Mesendoderm (in vitro differentiated cells): ENCODE measurements around the gene DLX2.

Experiments used
- DNase-seq: peaks from one replicate; pipeline ENCODE4 v3.0.0; 2013
- H2AK5ac ChIP-seq: 2 replicates; pipeline ENCODE4 v1.6.1; 2013; ENCODE audit warnings: low read length, inconsistent platforms
- H2BK120ac ChIP-seq: 2 replicates; pipeline ENCODE4 v1.6.1; 2013; ENCODE audit warnings: low read depth, mild to moderate bottlenecking, low read length, moderate library complexity, mixed read lengths
- H2BK15ac ChIP-seq: replicated peaks from 2 replicates; pipeline ENCODE4 v1.6.1; 2013; ENCODE audit warnings: low read depth, mild to moderate bottlenecking, moderate library complexity
- H2BK5ac ChIP-seq: 2 replicates; pipeline ENCODE4 v1.6.1; 2013; ENCODE audit warnings: low read length, inconsistent platforms
- H3K18ac ChIP-seq: 2 replicates; pipeline ENCODE4 v1.6.1; 2013; ENCODE audit warnings: mild to moderate bottlenecking, low read length, mixed read lengths
- H3K23ac ChIP-seq: one replicate; pipeline ENCODE4 v1.6.1; 2013; ENCODE audit warnings: low read length
- H3K27ac ChIP-seq: 2 replicates; pipeline ENCODE4 v1.5.1; 2013; ENCODE audit warnings: low read depth, mild to moderate bottlenecking, inconsistent platforms, low read length, moderate library complexity
- H3K27me3 ChIP-seq: 2 replicates; pipeline ENCODE4 v1.6.1; 2013; ENCODE audit warnings: low read length, control low read depth, mild to moderate bottlenecking, inconsistent platforms; ENCODE audit not compliant: insufficient read depth, poor library complexity
- H3K36me3 ChIP-seq: 2 replicates; pipeline ENCODE4 v1.6.1; 2013; ENCODE audit warnings: low read length, inconsistent platforms; ENCODE audit not compliant: control insufficient read depth, insufficient read depth
- H3K4ac ChIP-seq: one replicate; pipeline ENCODE4 v1.6.1; 2013; ENCODE audit warnings: low read depth, mild to moderate bottlenecking, low read length, moderate library complexity
- H3K4me1 ChIP-seq: 2 replicates; pipeline ENCODE4 v1.6.1; 2013; ENCODE audit warnings: low read depth, low read length, inconsistent platforms; ENCODE audit not compliant: control insufficient read depth
- H3K4me2 ChIP-seq: 2 replicates; pipeline ENCODE4 v1.6.1; 2013; ENCODE audit warnings: low read length
- H3K4me3 ChIP-seq: 2 replicates; pipeline ENCODE4 v1.5.1; 2013; ENCODE audit warnings: mild to moderate bottlenecking, low read length
- H3K56ac ChIP-seq: one replicate; pipeline ENCODE4 v1.6.1; 2013; ENCODE audit warnings: low read length
- H3K79me1 ChIP-seq: 2 replicates; pipeline ENCODE4 v1.6.1; 2013; ENCODE audit warnings: low read length, inconsistent platforms
- H3K79me2 ChIP-seq: 2 replicates; pipeline ENCODE4 v1.6.1; 2013; ENCODE audit warnings: mild to moderate bottlenecking, low read length; ENCODE audit not compliant: control insufficient read depth, insufficient read depth
- H3K9ac ChIP-seq: 2 replicates; pipeline ENCODE4 v1.6.1; 2013; ENCODE audit warnings: low read length, inconsistent platforms
- H4K5ac ChIP-seq: one replicate; pipeline ENCODE4 v1.6.1; 2013; ENCODE audit warnings: low read length
- H4K8ac ChIP-seq: one replicate; pipeline ENCODE4 v1.6.1; 2013; ENCODE audit warnings: low read depth, mild to moderate bottlenecking, control low read depth, low read length, moderate library complexity
- WGBS: extraction: QIAGEN DNeasy Blood & Tissue Kit; methylation state at CpG from one replicate; pipeline ENCODE4 v1.1.7; 2013; ENCODE audit warnings: low lambda C conversion rate, missing lambda C conversion rate; ENCODE audit not compliant: insufficient coverage; ENCODE audit errors: extremely low coverage; 5-methylcytosine and 5-hydroxymethylcytosine counted together

Gene DLX2

GRCh38 chr2:172105471-172106107 lies 2.9 kb upstream of the DLX2 start:
- Histone ChIP-seq H4K5ac (no peak overlapping the region), H3K79me2 (no peaks in the 10 kb centered on the region), H3K18ac (no peak overlapping the region), H3K4me1 (peaks cover 2% of the 10 kb centered on the region), H3K79me1 (no peaks in the 10 kb centered on the region), H3K56ac (no peak overlapping the region), H4K8ac (no peak overlapping the region), H3K27me3 (peaks cover 50% of the 10 kb centered on the region), H3K4me2 (peak overlapping the region; percentile 4), H3K9ac (no peak overlapping the region), H2BK15ac (no peak overlapping the region), H2AK5ac (no peak overlapping the region), H3K4ac (no peak overlapping the region), H3K4me3 (no peak overlapping the region), H3K36me3 (no peaks in the 10 kb centered on the region), H2BK120ac (no peak overlapping the region), H3K23ac (no peak overlapping the region), H3K27ac (no peak overlapping the region), H2BK5ac (no peak overlapping the region)
- peak; percentile 31 for DNase-seq
- WGBS = no CpG with 5 or more reads among the region's 23 CpGs

- no peak overlapping the region for H4K5ac ChIP-seq
- no peak overlapping the region for H2BK5ac ChIP-seq
- WGBS = no CpG with 5 or more reads among the region's 25 CpGs
- H3K79me1 ChIP-seq = no peaks in the 10 kb centered on the region
- no peak overlapping the region for H3K27ac ChIP-seq
- H3K4me3 ChIP-seq = no peak overlapping the region
- H3K36me3 ChIP-seq = no peaks in the 10 kb centered on the region
- no peak overlapping the region for H4K8ac ChIP-seq
- H3K56ac ChIP-seq = no peak overlapping the region
- peak; percentile 89 for DNase-seq
- H3K9ac ChIP-seq = no peak overlapping the region
- no peak overlapping the region for H2BK120ac ChIP-seq
- H3K79me2 ChIP-seq = no peaks in the 10 kb centered on the region
- H3K4me1 ChIP-seq = peaks cover under 1% of the 10 kb centered on the region
- no peak overlapping the region for H2AK5ac ChIP-seq
- H3K18ac ChIP-seq = no peak overlapping the region
- no peak overlapping the region for H3K4ac ChIP-seq
- H3K27me3 ChIP-seq = peaks cover 52% of the 10 kb centered on the region
- H3K23ac ChIP-seq = no peak overlapping the region
- H2BK15ac ChIP-seq = no peak overlapping the region
- no peak overlapping the region for H3K4me2 ChIP-seq
Observed at GRCh38 chr2:172103471-172104272, 972 bp upstream of the DLX2 start.

GRCh38 chr2:172101821-172102390 lies 794 bp downstream of the DLX2 start:
- no peak overlapping the region for H3K23ac ChIP-seq
- no peak overlapping the region for H3K18ac ChIP-seq
- no peak overlapping the region for H2BK5ac ChIP-seq
- no peak overlapping the region for H2BK120ac ChIP-seq
- peaks cover 5% of the 10 kb centered on the region for H3K4me1 ChIP-seq
- no peaks in the 10 kb centered on the region for H3K79me2 ChIP-seq
- H3K79me1 ChIP-seq = no peaks in the 10 kb centered on the region
- no peaks in the 10 kb centered on the region for H3K36me3 ChIP-seq
- H3K4ac ChIP-seq = no peak overlapping the region
- peaks cover 45% of the 10 kb centered on the region for H3K27me3 ChIP-seq
- no peak overlapping the region for H3K4me3 ChIP-seq
- peak; percentile 71 for DNase-seq
- peak overlapping the region; percentile 20 for H3K9ac ChIP-seq
- no peak overlapping the region for H2BK15ac ChIP-seq
- H2AK5ac ChIP-seq = no peak overlapping the region
- H3K4me2 ChIP-seq = peak overlapping the region; percentile 53
- no peak overlapping the region for H4K5ac ChIP-seq
- no CpG with 5 or more reads among the region's 36 CpGs for WGBS
- H3K56ac ChIP-seq = peak overlapping the region; percentile 22
- H4K8ac ChIP-seq = no peak overlapping the region
- H3K27ac ChIP-seq = no peak overlapping the region

DNA sequence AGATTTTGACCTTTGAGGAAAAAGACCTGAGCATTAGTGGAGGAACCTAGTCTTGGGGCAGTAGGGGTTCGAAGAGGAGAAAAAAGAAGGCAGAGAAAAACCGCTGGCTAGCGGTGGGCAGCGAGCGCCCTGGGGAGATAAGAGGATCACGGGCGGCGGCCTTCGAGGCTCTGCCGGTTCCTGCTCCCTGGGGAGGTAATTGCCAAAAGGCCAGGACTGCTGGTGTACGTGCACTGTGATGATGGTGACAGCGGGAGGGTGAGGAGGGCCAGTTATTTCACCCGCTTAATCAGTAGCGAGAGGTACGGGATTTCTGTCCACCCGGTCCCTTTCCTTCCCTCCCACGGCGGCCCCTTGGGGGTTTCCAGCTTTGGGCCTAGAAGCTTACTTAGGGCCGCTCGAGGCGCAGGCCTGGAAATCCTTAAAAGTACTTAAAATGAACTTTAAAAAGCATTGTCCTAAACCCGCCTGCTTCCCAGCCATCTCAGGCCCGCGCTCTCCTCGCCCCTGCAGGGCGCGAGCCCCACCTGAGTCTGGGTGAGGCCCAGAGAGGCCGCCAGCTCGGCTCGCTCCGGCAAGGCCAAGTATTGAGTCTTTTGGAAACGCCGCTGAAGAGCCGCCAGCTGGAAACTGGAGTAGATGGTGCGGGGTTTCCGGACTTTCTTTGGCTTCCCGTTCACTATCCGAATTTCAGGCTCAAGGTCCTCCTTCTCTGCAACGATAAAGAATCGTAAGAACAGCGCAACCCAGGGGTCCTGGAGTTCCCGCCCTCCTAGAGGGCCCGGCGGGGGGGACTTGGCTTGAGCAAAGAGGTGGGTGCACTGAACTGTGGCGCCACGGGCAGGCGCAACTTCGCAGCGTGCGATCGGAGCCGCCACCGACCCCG lies 1.5 kb downstream of the DLX2 start:
- no CpG with 5 or more reads among the region's 54 CpGs for WGBS
- no peak overlapping the region for H3K9ac ChIP-seq
- H3K56ac ChIP-seq = peak overlapping the region; percentile 37
- H3K4ac ChIP-seq = no peak overlapping the region
- H4K5ac ChIP-seq = no peak overlapping the region
- H3K23ac ChIP-seq = peak overlapping the region; percentile 69
- H3K4me1 ChIP-seq = peaks cover 5% of the 10 kb centered on the region
- H3K4me3 ChIP-seq = no peak overlapping the region
- peak overlapping the region; percentile 53 for H3K4me2 ChIP-seq
- H2BK5ac ChIP-seq = no peak overlapping the region
- H2BK120ac ChIP-seq = no peak overlapping the region
- H2BK15ac ChIP-seq = no peak overlapping the region
- no peak overlapping the region for H3K18ac ChIP-seq
- no peak overlapping the region for H3K27ac ChIP-seq
- no peak overlapping the region for H2AK5ac ChIP-seq
- H3K27me3 ChIP-seq = peaks cover 42% of the 10 kb centered on the region
- H3K79me2 ChIP-seq = no peaks in the 10 kb centered on the region
- no peak overlapping the region for H4K8ac ChIP-seq
- H3K36me3 ChIP-seq = no peaks in the 10 kb centered on the region
- peak; percentile 58 for DNase-seq
- H3K79me1 ChIP-seq = no peaks in the 10 kb centered on the region

- Histone ChIP-seq H3K4me1 (peaks cover 6% of the 10 kb centered on the region), H4K5ac (no peak overlapping the region), H3K9ac (peak overlapping the region; percentile 27), H2BK15ac (no peak overlapping the region), H3K36me3 (no peaks in the 10 kb centered on the region), H4K8ac (no peak overlapping the region), H3K27ac (no peak overlapping the region), H3K4me3 (no peak overlapping the region), H3K23ac (no peak overlapping the region), H3K4ac (no peak overlapping the region), H3K27me3 (peaks cover 35% of the 10 kb centered on the region), H3K79me1 (no peaks in the 10 kb centered on the region), H3K4me2 (peak overlapping the region; percentile 25), H2BK120ac (no peak overlapping the region), H3K56ac (peak overlapping the region; percentile 44), H2AK5ac (no peak overlapping the region), H2BK5ac (no peak overlapping the region), H3K79me2 (no peaks in the 10 kb centered on the region), H3K18ac (peak overlapping the region; percentile 3)
- no CpG with 5 or more reads among the region's 72 CpGs for WGBS
- DNase-seq = peak; percentile 65
Observed at GRCh38 chr2:172100080-172100934, 2.4 kb downstream of the DLX2 start.
